Prostate gland (tissue), 2 donors: ENCODE results near the gene NR6A1. TPM values are rescaled to one million over a fixed set of nuclear protein-coding genes. Genes with fewer than 3 reads are reported as not detected.

ENCODE experiments used
- DNase-seq: peaks from one replicate; pipeline ENCODE4 v3.0.0-alpha.2; 2019; ENCODE audit warnings: low spot score
- H3K27ac ChIP-seq, 2 donors: fragments of 200-600 bp; sonication (generic); 2 replicates each; pipeline ENCODE4 v1.5.1; 2017 to 2019
- H3K27me3 ChIP-seq: fragments of 200-600 bp; sonication (generic); replicated peaks from 2 replicates; pipeline ENCODE4 v1.5.1; 2019; ENCODE audit not compliant: insufficient read depth
- H3K36me3 ChIP-seq, 2 donors: fragments of 200-600 bp; sonication (generic); 1 replicate in 1 of 2; 2 replicates in 1 of 2; pipeline versions ENCODE4 v1.5.1 to v1.8.1; 2017 to 2019
- H3K4me1 ChIP-seq: fragments of 200-600 bp; sonication (generic); replicated peaks from 2 replicates; pipeline ENCODE4 v1.5.1; 2019
- H3K4me3 ChIP-seq, 2 donors: fragments of 200-600 bp; sonication (generic); 2 replicates each; pipeline ENCODE4 v1.5.1; 2017 to 2019
- H3K9me3 ChIP-seq: fragments of 200-600 bp; sonication (generic); 2 replicates; pipeline ENCODE4 v1.5.1; 2017
- POLR2A ChIP-seq: fragments of 450-650 bp; IDR thresholded peaks from one replicate; pipeline ENCODE4 v1.6.1; 2016; ENCODE audit warnings: antibody characterized with exemption, mild to moderate bottlenecking
- POLR2AphosphoS5 ChIP-seq: sonication (generic); formaldehyde crosslinking; IDR thresholded peaks from one replicate; pipeline ENCODE4 v1.6.1; 2017; ENCODE audit warnings: antibody characterized with exemption
- WGBS: methylation state at CpG from one replicate; pipeline ENCODE4 v1.1.5; 2018; 5-methylcytosine and 5-hydroxymethylcytosine counted together
- intact Hi-C: fragments of 100-400 bp; cut with DNase I; formaldehyde crosslinking; loops from one replicate; pipeline ENCODE4 v1.14.2; 2022
- total RNA-seq, 2 donors: library from RNA; depleted of rRNA; stranded (reverse); fragments of >200 nt; gene quantifications; one replicate each; pipeline ENCODE4 v1.1.0, GENCODE V29; 2016
- TF ChIP-seq, protein P1 (sequence below), 4 experiments: fragments of 200-600 bp in 2 of 4; fragments of 450-650 bp in 2 of 4; sonication (generic) in 2 of 4; IDR thresholded peaks; 1 replicate in 3 of 4; 2 replicates in 1 of 4; pipeline ENCODE4 v1.5.1; 2016 to 2019; ENCODE audit warnings: antibody characterized with exemption in 4 of 4, mild to moderate bottlenecking in 2 of 4, moderate library complexity in 2 of 4

NR6A1 gene
- total RNA-seq, 2 donors from 2014 or later: 1.3 to 53.7 TPM

- intact Hi-C loops: no loop called here
- no peaks in the 10 kb centered on the region for H3K36me3 ChIP-seq
- DNase-seq: no peak
- H3K27ac ChIP-seq: no peak overlapping the region
- H3K4me1 ChIP-seq: no peaks in the 10 kb centered on the region
- no peaks in the 10 kb centered on the region for H3K27me3 ChIP-seq
- no peak overlapping the region for H3K4me3 ChIP-seq
- no peaks in the 10 kb centered on the region for H3K9me3 ChIP-seq
- WGBS: 75% methylated on average over 10 of the region's 10 CpGs
- TF ChIP-seq, protein P1, sequence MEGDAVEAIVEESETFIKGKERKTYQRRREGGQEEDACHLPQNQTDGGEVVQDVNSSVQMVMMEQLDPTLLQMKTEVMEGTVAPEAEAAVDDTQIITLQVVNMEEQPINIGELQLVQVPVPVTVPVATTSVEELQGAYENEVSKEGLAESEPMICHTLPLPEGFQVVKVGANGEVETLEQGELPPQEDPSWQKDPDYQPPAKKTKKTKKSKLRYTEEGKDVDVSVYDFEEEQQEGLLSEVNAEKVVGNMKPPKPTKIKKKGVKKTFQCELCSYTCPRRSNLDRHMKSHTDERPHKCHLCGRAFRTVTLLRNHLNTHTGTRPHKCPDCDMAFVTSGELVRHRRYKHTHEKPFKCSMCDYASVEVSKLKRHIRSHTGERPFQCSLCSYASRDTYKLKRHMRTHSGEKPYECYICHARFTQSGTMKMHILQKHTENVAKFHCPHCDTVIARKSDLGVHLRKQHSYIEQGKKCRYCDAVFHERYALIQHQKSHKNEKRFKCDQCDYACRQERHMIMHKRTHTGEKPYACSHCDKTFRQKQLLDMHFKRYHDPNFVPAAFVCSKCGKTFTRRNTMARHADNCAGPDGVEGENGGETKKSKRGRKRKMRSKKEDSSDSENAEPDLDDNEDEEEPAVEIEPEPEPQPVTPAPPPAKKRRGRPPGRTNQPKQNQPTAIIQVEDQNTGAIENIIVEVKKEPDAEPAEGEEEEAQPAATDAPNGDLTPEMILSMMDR (IDR thresholded peaks at IDR 0.05): no peak
- no peak for TF ChIP-seq POLR2A
Observed at GRCh38 chr9:124574534-124575375, 196.4 kb downstream of the NR6A1 start.

DNA sequence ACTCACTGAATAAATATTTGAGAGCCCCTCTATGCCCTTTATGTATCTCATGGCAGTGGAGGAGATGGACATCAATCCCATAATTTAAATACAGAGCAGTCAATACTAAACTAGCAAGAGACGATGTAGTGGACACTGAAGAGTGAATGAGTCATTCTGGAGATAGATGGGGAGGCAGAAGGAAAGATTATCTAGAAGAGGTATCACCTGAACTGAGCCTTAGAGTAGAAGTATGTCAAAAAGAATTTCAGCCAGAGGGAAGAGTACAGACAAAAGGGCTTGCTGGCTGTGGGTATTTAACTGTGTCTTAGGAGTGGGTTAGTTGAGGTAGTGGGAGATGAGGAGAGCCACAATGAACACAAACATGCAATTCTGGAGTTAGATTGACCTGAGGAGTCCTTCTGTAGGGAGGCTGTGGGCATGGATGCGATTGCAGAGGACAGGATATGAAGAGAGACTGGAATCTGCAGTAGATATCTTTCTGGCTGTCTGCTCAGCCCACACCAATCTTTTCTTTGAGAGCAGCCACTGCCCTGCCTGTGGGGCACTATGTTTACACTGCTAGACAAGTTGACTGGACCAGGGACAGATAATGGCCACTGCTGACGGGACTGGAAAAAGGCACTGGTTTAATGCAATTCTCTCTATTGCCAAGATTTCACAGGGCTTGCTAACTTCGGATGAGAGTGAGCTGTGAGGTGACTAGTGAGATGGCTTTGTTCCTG, 200.0 kb downstream of the NR6A1 start:
- intact Hi-C loops: no loop called here

DNA sequence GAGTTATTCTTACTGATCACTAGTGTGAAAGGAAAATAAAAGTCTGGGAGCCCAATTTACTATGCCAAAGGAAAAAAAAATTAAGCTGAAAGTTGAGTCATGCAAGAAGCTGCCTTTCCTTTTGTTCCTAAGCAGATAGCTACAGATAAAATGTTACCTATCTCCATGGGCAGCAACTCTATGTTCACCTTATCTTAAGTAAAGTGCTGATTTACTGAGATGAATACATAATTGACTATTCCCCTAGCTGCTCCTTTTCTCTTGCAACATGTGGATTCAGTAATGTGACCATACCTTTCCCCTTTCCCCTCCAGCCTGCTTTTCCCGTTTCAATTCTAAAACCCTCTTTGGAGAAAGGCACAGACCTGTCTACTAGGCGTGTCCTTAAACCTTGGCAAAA, 201.2 kb downstream of the NR6A1 start:
- no peaks in the 10 kb centered on the region for H3K27me3 ChIP-seq
- no peaks in the 10 kb centered on the region for H3K4me1 ChIP-seq
- no peaks in the 10 kb centered on the region for H3K36me3 ChIP-seq
- no peak overlapping the region for H3K4me3 ChIP-seq
- 67% methylated on average over 2 of the region's 2 CpGs for WGBS
- no peak for DNase-seq
- intact Hi-C loops: no loop called here
- H3K27ac ChIP-seq: no peak overlapping the region
- H3K9me3 ChIP-seq: no peaks in the 10 kb centered on the region
- TF ChIP-seq, protein P1 (IDR thresholded peaks at IDR 0.05): no peak
- no peak for TF ChIP-seq POLR2AphosphoS5
- no peak for TF ChIP-seq POLR2A

More for the DNA sequence above, 200.0 kb downstream of the NR6A1 start:
- Histone ChIP-seq H3K36me3 (no peaks in the 10 kb centered on the region), H3K4me1 (no peaks in the 10 kb centered on the region), H3K27ac (no peak overlapping the region), H3K9me3 (no peaks in the 10 kb centered on the region), H3K27me3 (no peaks in the 10 kb centered on the region), H3K4me3 (no peak overlapping the region)
- 81% methylated on average over 4 of the region's 4 CpGs for WGBS
- no peak for TF ChIP-seq POLR2A
- no peak for TF ChIP-seq POLR2AphosphoS5
- TF ChIP-seq, protein P1 (IDR thresholded peaks at IDR 0.05): no peak
- no peak for DNase-seq

DNA sequence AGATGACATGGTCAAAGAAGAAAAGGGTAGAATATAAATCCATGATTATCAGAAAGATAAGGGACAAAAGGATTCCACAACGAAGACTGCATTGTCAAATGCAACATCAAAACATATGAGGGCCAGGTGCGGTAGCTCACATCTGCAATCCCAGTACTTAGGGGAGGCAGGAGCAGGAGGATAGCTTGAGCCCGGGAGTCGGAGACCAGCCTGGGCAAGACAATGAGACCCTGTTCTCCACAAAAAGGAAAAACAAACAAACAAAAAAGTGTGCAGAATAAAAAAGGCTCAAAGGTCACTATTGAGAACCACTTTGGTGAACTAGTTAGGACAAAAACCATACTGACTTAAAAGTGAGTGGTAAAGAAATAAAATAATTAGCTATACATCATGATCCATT, 203.7 kb downstream of the NR6A1 start:
- DNase-seq: no peak
- intact Hi-C loops: no loop called here
- TF ChIP-seq, protein P1 (IDR thresholded peaks at IDR 0.05): no peak
- TF ChIP-seq POLR2AphosphoS5 (no peak), POLR2A (no peak)
- Histone ChIP-seq H3K4me1 (no peaks in the 10 kb centered on the region), H3K9me3 (no peaks in the 10 kb centered on the region), H3K4me3 (no peak overlapping the region), H3K27ac (no peak overlapping the region), H3K36me3 (no peaks in the 10 kb centered on the region), H3K27me3 (no peaks in the 10 kb centered on the region)
- 80% methylated on average over 4 of the region's 4 CpGs for WGBS
